ENCODE measurements around the gene SALL4. TPM values are rescaled to one million over a fixed set of nuclear protein-coding genes. Genes with fewer than 3 reads are reported as not detected.

Gene SALL4
- total and polyA plus RNA-seq, 2 of the 8 experiments (the other 6 are each of a cell fraction or from before 2014, with no cell fraction given) = 108 to 235 TPM

GRCh38 chr20:51831866-51832265, 29.5 kb upstream of the SALL4 start:
- H3K23me2 ChIP-seq (ENCODE audit: low read depth, low read length) = no peaks in the 10 kb centered on the region
- no peak overlapping the region for H4K5ac ChIP-seq (ENCODE audit: insufficient read length, low read depth, low read length)
- POLR2A ChIA-PET (ENCODE audit: partially characterized antibody) = interaction anchor here (1.9 kb wide), 1 partner anchor 30 kb away, joined by 6 read pairs; the partner anchor contains the start of gene SALL4
- no peaks in the 10 kb centered on the region for H3K36me3 ChIP-seq (ENCODE audit: control insufficient read depth in 2 of 4, insufficient read depth in 4 of 4, low read length in 3 of 4)
- FAIRE-seq = no peak
- H2BK120ac ChIP-seq (replicated peaks; ENCODE audit: low read depth, low read length) = no peak overlapping the region
- WGBS, 2 experiments (ENCODE audit: extremely low coverage in 1 of 2, insufficient coverage in 1 of 2, insufficient read length in 1 of 2, insufficient replicate concordance in 2 of 2, low coverage in 1 of 2, low lambda C conversion rate in 2 of 2, missing lambda C conversion rate in 1 of 2) = 86% methylated on average over 6 of the region's 6 CpGs; no CpG with 5 or more reads in 1 of the 2 experiments
- no peak overlapping the region for H2BK15ac ChIP-seq (ENCODE audit: low read length)
- H3K4ac ChIP-seq (replicated peaks; ENCODE audit: insufficient read length, low read depth, low read length) = no peak overlapping the region
- H2AK5ac ChIP-seq (ENCODE audit: low read depth, low read length) = no peak overlapping the region
- H2BK12ac ChIP-seq (ENCODE audit: low read depth, low read length) = no peak overlapping the region
- H4K91ac ChIP-seq (replicated peaks; ENCODE audit: insufficient read length, low read length) = no peak overlapping the region
- peaks cover 2 to 4% (median 3%) of the 10 kb centered on the region in 4 experiments; a peak in 3 of 7 replicates for H3K4me1 ChIP-seq (replicated peaks in 1 of 4; ENCODE audit: control insufficient read depth in 3 of 4, insufficient read depth in 4 of 4, low read length in 3 of 4)
- no peak overlapping the region for H2BK20ac ChIP-seq (ENCODE audit: low read length)
- H3K23ac ChIP-seq (ENCODE audit: insufficient read length) = no peak overlapping the region
- H4K20me1 ChIP-seq (replicated peaks in 1 of 2; ENCODE audit: control insufficient read depth in 1 of 2, insufficient read depth in 2 of 2, low read length in 2 of 2) = no peaks in the 10 kb centered on the region
- H3K4me2 ChIP-seq (ENCODE audit: insufficient read depth in 1 of 2, low read depth in 2 of 2, low read length in 2 of 2) = no peak overlapping the region
- no peak overlapping the region for H4K8ac ChIP-seq (ENCODE audit: extremely low read depth, insufficient read depth, low read length)
- H3K14ac ChIP-seq (ENCODE audit: insufficient read length) = no peak overlapping the region
- no peaks in the 10 kb centered on the region for H3K79me2 ChIP-seq (ENCODE audit: control insufficient read depth in 1 of 2, insufficient read depth in 2 of 2, low read length in 2 of 2)
- no peak overlapping the region for H3K18ac ChIP-seq (ENCODE audit: extremely low read depth, low read length)
- H3K27me3 ChIP-seq (replicated peaks in 1 of 4; ENCODE audit: control insufficient read depth in 3 of 4, extremely low read depth in 1 of 4, insufficient read depth in 3 of 4, low read length in 3 of 4) = no peaks in the 10 kb centered on the region
- no peak overlapping the region for H2BK5ac ChIP-seq (ENCODE audit: low read depth, low read length)
- H3K27ac ChIP-seq (ENCODE audit: low read depth, low read length) = no peak overlapping the region
- CTCF ChIA-PET (ENCODE audit: partially characterized antibody) = interaction anchor here (0.5 to 1.0 kb wide), 2 partner anchors 16 to 19 kb away, joined by 3 read pairs; no protein-coding TSS in a partner anchor
- TF ChIP-seq KDM5A (IDR thresholded peaks at IDR 0.05; ENCODE audit: low read length) = no peak
- no peak for TF ChIP-seq ZNF274 (IDR thresholded peaks at IDR 0.05; ENCODE audit: borderline replicate concordance, extremely low read depth, low read length)
- no peak for TF ChIP-seq ASH2L (IDR thresholded peaks at IDR 0.05; ENCODE audit: low read length)
- no peak for TF ChIP-seq SUZ12 (IDR thresholded peaks at IDR 0.05; ENCODE audit: low read length)
- TF ChIP-seq FOSL1 (IDR thresholded peaks at IDR 0.05; ENCODE audit: insufficient read depth, low read depth, low read length) = no peak
- TF ChIP-seq RXRA (IDR thresholded peaks at IDR 0.05; ENCODE audit: insufficient read depth, low read depth, low read length) = no peak
- TF ChIP-seq CHD2 (IDR thresholded peaks at IDR 0.05; ENCODE audit: low read length) = no peak
- TF ChIP-seq HDAC6 (IDR thresholded peaks at IDR 0.05; ENCODE audit: low read depth, low read length) = no peak
- no peak overlapping the region for H2AFZ ChIP-seq (ENCODE audit: low read length)
- H3K9ac ChIP-seq (replicated peaks in 1 of 4; ENCODE audit: extremely low read depth in 1 of 4, low read depth in 3 of 4, low read length in 3 of 4) = no peak overlapping the region
- H3K79me1 ChIP-seq (ENCODE audit: low read depth, low read length) = no peaks in the 10 kb centered on the region
- no peak overlapping the region for H3K56ac ChIP-seq (replicated peaks; ENCODE audit: insufficient read length, low read depth, low read length)
- no peak for DNase-seq (ENCODE audit: low read depth in 1 of 2, low spot score in 2 of 2)
- no peak overlapping the region for H3K4me3 ChIP-seq (ENCODE audit: extremely low read depth in 1 of 4, insufficient read depth in 2 of 4, low read depth in 3 of 4, low read length in 4 of 4)
- H3K9me3 ChIP-seq (ENCODE audit: insufficient read depth in 2 of 2, low read depth in 1 of 2, low read length in 1 of 2) = no peaks in the 10 kb centered on the region
